Stimulated activated CD4-positive, alpha-beta T cell treated with anti-CD3 and anti-CD28 coated beads, Interleukin-1b, Interleukin-23, amount 100 ng/mL, for 4 hours (primary cell): Measurements from ENCODE around the gene ASTN1.

Experiments used
- DNase-seq, 2 donors: peaks; one replicate each; pipeline ENCODE4 v3.0.0-alpha.2; 2020; ENCODE audit warnings: low read depth in 2 of 2

The ASTN1 gene

DNA sequence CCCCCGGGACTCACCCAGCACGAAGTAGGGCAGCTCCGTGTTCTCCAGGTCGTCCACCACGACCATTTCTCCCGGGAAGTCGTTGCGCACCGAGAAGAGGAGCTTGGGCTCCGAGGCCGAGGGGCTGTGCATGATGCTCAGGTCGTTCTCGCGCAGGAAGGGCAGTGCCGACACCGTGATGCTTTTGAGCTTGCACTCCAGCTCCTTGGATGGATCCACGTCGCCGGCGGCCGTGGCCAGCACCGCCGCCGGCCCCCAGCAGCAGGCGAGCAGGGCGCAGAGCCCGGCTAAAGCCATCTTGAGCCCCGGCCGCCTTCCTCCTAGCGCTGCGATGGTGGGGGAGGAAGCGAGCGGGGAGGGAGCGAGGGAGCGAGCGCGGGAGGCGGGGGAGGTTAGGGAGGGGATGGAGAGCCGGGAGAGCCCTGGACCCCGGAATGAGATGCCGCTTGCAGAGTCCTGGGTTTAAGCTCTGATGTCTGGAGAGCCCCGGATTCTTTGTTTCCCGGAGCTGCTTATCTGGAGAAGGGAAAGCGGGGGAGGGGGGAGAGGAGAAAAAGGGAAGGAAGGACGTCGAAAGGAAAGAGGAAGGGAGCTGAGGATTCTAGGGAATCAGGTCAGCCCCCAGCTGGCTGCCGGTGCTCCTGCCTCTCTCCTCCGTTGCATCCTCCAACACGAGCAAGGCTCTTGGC, at the start of gene ASTN1:
Gene ASTN1, minus strand, starts transcription at position 333 of the 689 bp plus-strand sequence. Its CDS starts 36 bp downstream, at position 297.
- no peak for DNase-seq

DNA sequence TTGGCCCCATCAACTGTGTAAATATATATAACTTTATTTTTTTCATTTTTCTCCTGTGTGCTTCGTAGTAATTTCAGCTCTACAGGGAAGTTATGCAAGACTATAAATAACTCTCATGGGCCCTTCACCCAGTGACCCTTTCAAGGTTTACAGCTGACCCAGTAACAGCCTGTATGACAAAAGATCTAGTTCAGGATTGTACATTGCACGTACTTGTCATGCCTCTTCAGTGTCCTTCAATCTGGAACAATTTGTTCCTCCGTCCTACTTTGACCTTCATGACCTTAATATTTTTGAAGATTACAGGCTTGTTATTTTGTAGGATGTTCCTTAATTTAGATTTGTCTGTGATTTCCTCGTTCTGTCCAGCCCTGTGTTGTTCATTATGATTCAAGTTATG, 46.7 kb upstream of the ASTN1 start:
- DNase-seq: no peak

DNA sequence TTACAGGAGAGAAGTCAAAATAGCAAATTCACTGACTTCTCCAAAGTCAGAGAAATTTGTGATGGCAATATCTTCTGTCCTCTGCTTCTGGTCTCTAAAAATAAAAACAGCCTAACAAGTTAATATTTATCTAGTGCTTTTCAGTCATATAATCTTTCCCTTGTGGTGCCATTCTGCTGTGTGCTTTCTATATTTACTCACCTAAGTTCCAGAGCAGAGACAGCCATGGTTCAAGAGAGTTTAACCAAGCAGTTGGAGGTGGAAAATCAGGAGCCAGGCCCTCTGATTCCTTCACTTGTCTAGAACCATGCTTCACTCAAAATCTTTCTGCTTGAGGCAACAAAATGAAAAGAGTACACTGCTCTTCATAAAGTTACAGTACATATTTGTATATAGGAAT, 45.6 kb upstream of the ASTN1 start:
- no peak for DNase-seq

DNA sequence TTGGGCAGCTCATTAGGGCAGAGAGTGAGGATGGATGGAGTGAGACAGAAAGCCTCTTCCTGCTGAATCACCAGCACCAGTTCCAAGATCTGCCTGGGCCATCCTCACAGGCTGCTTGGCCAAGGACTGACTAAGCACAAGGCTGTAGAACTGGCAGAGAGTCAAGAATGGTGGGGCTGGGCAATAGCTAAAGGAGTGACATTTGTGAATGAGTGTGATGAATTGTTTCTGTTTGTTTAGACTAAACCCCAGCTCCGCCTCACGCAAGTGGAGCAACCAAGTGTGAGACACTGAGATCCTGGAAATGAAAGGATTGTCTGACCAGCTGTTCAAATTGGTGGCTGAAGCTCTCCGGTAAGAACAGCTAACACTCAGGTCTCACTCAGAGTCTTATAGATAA, 44.8 kb upstream of the ASTN1 start:
- DNase-seq: no peak

DNA sequence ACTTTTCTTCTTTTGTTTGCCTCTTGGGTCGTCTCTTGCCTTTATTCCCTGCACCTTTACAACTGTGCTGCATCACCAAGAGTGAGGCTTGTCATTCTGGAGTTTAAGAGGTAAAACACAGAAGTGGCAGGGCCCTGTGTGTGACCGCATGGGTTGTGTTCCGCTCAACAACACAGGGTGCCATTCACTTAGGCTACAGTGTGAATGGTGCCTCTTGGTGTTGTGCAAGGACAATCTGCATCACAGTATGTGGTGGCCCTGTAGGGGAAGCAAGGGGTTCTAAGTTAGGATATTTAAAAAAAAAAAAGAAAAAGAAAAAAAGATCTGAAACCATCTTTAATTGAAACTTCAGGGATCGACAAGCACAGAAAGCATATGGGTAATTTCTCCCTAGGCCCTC, 44.4 kb upstream of the ASTN1 start:
- DNase-seq: no peak

DNA sequence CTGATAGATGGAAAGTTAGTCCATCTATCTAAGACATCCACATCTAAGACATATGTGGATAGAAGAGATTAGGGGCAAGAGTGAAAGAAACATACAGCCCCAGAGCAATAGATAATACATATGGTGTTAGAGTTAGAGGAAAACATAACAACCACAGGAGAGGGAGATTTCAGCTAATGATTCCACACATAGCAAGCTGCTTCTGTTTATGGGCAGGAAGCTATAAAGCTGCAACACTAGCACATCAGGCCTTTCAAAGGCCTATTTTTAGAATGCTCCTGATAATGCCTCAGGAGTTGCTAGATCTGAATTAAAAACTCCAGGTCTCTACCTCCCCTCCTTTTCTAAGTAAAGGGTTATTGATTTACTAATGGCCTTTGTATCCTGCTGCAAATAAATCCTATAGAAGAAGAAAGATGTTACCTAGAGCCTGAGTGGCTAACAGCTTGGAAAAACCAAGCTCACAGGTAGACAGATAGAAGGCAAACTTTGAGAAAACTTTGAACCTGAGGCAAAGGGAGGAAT, 42.4 kb upstream of the ASTN1 start:
- DNase-seq: no peak

DNA sequence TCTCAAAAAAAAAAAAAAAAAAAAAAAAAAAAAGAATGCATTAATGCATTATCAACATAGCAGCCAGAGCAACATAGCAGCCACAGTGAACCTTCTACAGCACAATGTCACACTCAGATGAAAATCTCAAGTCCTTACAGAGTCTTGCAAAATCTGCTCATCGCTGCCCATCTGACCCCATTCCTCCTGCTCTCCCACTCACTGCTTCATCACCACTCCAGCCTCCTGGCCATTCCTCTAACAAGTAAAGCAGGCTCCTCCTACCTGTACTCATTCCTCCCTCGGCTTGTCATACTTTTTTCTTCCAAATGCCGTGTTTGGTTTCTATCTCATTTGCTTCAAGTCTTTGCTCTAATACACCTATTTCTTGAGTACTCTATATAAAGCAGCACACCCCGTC, 35.8 kb upstream of the ASTN1 start:
- DNase-seq: no peak

DNA sequence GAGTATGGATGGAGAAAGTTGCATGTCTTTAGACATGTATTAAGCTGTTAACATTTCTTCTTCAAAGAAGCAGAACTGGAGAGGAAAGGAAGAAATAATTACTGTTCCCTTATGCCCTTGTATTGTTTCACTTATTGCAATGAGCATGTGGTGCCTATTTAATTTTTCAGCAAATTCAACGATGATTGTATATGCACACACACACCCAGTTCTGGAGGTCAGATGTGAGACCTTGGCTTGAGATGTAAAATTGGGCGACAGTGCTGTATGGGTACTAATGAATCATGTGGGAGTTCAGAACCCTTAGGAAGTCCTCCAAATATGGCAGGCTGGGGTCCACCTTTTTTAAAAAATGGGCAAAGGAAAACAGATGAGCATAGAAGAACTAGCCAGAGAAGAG, 33.7 kb upstream of the ASTN1 start:
- no peak for DNase-seq

DNA sequence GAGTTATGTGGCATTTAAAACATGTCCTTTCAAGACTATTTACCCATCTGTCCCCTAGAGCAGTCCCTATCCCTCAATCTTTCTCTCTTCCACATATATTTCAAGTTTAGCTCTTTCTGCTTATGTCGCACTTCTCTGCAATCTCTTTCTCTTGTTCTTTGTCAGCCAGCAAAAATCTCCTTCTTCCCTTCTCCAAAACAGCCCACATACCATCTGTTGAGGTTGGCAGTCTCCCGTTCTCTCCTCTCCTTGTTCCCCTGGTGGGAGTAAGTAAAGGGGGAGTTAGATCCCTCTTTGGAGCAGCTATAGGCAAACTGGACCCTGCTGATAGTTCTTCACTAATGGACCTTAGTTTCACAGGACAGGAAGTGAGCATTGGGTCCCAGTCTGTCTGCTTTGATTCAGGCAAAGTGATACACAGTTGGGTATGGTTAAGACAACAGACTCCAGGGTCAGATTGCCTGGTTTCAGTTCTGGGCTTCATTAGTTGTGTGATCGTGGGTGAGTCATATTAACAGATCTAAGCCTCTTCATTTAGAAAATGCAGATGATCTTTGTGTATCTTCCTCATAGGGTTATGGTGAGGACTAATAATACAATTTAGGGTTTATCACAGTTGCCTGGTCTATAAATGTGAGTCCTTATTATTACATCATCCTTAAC, 25.9 kb upstream of the ASTN1 start:
- no peak for DNase-seq

DNA sequence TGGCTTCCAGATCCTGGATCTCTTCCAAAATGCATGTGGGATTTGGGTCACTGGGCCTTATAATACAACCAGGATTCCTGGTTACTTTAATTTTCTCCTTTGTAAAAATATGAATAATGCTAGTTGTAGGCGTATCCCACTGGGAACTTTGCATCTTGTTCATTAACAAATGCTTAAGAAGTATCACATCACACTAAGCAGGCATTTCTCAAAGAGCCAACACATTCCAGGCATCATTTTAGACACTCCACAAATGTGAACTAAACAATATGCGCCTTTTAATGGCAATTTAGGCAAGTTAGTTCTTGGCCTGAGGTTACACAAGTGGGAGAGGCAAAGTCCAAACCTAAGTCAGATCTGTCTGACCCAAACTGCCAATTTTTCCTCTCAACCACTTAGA, 22.1 kb upstream of the ASTN1 start:
- no peak for DNase-seq

DNA sequence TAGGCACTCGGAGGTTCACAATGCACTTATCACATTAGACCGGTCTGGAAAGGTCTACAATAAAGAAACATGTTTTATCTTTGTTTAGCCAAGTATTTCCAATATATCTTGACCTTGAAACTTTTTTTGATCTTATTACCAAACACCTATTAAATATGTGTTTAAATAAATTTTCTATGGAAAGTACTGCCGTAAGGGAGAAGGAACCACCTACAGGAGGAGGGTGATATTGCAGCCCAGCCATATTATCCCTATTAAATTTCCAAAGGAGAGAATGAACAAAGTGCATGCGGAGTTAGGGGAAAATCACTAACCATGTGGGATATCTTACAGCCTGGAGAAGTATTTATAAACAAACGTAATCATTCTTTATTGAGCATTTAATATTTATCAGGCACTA, 20.7 kb upstream of the ASTN1 start:
- DNase-seq: no peak

DNA sequence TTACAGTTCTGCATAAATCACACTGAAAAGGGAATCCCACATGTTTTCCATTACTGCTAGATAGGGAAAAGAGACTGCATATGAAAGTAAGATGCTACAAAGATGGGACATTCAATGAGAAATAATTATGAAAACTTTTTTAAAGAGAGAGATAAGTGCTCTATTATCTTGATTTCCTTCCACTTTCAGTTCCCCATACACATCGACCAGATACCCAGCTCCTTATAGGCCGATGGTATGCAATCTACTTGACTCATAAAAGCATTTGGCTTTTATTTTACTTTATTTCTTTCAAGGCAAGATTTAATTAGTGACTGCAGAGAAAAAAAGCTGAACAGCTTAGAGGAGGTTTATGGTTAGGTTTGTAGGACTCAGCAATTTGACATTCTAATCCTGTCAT, 19.3 kb upstream of the ASTN1 start:
- no peak for DNase-seq

DNA sequence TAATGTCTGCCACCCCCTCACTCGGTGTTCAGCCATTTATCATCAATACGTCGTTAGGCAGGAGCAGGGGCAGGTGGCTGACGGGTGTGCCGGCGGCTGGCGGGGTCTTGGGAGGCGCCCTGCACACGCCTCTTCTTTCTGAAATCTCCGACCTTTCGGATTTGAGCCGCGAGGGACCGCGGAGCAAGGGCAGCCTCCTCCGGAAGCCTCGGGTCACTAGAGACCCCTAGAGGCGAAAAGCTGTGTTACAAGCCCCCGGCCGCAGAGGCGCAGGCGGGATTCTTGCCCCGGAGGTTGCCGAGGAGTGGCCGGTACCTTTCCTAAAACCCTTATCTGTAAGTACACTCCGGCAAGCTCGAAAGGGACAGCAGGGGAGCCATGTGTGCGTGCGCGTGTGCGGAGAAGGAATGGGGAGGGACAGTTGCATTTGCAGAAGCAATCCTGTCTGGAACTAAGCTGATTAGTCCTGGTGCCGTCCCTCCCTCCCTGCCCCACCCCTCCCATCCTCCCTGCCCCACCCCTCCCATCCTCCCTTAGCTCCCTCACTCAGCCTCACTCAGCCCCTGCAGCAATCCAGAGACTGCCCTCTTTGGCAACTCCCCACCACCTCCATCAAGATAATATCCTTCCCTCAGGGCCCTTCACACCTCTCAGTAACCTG, 17.2 kb upstream of the ASTN1 start:
- DNase-seq: peak in 1 of 2 donors; percentile 9

DNA sequence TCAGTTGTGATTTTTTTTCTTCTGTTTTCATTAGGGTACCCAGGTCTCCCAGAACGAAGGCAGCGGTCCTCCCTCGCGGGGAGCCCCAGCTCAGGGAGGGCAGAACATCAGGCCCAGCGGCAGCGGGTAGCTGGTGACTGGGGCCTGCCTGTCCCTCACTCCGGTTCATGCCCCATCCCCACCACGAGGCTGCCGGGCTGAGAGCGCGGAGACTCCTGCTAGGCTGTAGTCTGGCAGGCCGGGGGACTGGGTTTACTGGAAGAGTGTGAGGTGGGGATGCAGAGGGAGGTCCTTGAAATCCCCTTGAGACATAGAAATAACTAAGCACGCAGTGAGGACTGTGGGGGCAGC, 16.7 kb upstream of the ASTN1 start:
- DNase-seq: no peak

DNA sequence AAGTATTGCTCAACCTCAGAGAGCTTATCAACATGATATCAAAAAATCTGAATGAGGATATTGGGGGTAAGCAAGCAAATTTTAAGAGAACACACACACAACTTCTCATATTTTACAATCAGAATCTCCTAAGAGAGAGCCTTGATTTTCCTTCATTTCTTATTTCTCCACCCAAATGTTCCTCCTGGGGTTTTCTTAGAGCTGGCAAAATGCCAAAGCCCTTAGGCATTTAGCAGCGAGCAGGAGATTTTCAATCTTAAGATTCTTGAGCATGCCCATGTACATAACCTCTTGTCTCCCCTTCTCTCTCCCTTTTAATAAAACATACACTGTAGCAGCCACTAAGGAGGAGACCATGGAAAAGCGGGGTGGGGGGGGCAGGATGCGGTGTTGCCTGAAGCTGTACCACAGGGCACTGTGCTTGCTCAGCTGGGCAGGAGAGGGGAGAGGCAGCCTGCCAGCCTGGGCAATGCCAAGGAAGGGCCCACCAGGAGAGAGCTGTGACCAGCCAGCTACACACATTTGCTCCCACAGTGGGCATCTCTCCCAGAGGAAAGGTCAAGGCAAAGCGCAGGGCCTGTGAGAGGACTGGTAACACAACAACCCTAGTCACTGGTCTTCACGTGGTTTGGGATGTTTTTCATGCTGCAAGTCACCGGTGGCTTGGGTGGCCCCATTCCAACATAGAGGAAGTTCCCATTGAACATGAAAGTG, 10.6 kb upstream of the ASTN1 start:
- no peak for DNase-seq

DNA sequence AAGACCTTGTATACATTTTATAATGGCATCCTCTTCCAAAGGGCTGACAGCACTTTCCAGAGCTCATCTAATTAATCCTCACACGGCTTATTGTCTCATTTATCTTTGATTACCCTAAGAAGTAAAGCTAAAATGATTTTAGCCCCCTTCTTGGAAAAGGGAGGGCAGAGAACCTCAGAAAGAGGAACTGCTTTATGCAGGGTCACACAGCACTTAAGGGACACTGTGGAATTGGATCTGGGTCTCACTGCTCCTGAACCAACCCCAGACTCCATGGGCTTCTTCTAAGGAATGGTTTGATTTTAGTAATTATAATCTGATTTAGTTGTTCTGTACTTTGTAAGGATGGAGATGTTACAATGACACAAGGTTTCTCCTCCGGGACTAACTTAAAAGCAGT, 9.5 kb upstream of the ASTN1 start:
- no peak for DNase-seq

DNA sequence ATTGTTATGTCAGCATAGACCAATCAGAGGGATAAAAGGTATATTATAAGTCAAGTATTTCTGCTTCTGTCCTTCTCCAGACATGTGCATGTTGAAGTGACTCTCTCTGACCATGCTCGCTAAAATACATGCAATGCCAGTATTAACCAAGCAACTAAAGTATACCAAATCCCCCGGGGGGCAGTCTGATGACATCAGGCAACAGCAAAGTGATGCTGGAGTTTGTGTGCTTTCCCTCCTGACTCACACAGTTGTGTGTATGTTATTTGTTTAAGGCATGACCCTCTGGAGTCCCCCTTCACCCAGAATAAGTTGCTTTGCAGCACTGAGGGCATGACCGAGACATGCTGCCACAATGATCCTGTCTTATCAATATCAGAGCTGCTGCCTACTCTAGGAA, 8.4 kb upstream of the ASTN1 start:
- no peak for DNase-seq

DNA sequence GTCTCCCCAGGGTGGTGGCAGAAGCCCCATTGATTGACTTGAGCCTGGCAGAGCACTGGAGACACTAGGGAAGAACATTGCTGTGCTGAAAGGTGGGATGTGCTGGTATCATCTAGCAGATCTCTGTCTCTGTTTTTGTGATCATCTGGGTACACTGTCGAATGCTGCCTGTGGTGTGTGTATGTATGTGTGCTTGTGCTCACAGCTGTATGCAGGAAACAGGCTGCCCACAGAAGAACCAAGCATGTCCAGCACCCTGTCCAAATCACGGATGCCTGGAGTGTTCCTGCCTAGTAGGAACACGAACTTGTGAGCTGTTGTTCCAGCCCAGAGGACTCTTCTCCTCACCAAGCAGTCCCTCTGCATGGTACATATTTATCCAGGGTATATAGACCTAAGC, 7.8 kb upstream of the ASTN1 start:
- DNase-seq: no peak

DNA sequence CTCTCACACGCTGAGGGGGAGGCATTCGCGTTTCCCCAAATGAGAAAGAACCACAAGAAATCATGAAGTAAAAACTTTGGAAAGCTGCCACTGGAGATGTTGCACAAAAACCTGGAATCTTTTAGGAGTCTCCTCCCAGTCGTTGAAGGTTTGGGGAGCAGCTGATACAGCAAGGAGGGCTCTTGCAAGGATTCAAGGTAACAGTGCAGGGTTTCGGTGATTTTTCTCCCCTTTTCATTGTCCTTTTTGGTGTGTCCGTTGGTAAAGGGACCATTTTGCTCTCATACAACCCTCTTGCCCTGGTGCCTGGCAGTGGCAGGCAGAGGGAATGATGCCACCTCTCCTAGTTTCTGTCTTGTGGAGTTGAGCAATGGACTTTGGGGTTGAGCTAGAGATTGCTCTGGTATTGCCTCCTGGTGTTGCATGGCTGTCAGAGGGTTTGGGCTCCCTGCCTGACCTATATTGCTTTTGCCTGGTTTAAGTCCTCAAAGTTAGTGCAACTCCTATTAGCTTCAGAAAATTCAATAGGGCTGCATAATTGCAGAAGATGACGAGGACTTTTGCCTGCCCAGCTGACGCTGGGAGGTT, 7.1 kb upstream of the ASTN1 start:
- DNase-seq: no peak

DNA sequence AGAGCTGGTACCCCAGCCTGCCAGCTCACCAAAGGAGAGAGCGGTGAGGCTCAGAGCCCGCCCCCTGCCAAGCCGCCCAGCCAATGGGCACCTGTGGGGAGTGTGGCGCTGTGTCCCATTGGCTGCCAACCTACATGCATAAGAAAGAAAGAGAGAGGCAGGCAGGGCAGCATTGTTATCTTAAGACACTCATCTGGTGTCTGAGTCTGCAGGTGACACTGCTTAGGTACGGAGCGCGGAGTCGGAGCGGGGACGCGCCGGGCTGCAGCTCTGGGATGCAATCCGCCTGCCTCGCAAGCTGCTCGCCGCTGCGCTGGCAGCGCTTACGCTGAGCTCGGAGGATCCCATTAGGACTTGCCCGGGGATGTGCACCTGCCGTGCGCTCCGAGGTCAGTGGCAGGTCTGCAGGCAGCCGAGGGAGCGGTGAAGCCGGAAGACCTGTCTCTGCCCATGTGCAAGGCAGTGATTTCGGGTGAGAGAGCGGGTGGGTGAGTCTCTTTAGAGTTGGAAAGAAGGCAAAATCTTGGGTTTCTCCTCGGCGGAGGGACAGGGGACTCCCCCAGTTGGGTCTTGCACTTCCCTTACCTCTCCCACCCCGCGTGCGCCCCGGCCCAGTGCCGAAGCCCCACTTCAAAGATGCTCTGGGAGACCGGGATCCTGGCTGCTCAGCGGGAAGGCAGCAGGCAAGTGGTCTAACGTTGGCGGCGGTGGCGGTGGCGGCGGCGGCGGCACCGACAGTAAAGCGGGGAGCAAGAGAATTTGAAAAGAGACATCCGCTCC, 6.4 kb upstream of the ASTN1 start, which contains the start of gene BRINP2:
Gene BRINP2, plus strand, starts transcription at position 203 of the 780 bp plus-strand sequence. CDS start 58,919 bp downstream, outside the sequence.
- DNase-seq: no peak

DNA sequence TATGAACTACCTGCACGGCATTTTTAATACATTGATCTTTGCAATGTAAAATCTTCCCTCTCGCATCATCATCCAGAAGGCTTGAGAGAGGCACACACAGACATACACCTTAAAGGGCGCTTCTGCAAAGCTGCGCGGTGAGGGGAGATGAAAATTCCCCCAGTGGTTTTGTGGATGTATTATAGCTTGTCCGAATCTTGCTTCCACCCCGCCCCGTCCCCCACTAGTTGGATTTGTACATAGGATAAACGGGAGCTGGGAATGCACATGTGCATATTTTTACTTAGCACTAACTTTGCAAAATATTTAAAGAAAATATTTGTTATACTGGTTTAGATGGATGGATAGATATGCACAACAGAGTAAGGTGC, 542 bp upstream of the ASTN1 start:
- no peak for DNase-seq
